ENCODE results near the gene DLG5.

DNA sequence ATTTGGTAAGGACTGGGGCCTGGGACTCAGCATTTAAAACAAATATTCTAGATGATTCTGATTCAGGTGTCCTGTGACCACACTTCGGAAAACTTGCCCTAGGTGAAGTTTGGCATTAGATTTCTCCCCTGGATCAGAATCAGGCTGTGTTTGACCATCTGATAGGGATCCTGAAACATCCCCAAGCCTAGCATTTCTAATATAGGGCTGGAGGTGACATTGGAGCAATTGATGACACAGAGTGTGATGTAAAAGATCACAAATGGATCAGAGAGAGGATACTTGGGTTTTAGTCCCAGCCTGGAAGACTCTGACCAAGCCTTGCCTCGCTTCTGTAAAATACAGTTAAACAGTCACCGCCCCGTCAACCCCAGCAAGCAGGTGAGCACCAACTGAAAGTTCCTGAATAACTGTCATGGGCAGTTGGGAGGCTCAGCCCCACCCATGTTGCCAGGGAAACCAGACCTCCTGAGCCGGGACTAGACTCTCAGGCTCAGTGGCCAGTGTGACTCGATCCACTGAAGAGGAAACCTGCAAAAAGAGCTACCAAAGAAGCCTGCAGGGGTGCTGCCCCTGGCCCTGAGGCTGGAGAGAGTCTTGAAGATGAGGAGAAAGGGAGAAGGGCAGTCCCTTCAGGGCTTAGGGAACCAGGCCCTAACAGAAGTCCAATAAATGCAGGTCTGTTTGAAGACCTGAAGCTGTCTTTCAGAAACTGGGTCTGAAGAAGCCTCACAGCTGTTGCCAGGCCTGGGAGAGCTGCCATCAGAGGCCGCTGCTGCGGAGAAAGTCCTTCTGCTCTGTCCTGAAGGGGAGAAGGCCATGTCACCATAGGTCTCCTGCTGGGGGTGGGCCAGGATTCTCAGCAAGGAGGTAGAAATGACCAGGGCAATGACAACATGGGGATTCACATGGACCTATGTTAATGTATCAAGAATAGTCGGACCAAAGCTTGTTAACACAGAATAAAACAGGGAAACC, 162.8 kb downstream of the DLG5 start:
- no peak for TF ChIP-seq EZH2phosphoT487 (IDR thresholded peaks at IDR 0.05)
- TF ChIP-seq, protein P1, sequence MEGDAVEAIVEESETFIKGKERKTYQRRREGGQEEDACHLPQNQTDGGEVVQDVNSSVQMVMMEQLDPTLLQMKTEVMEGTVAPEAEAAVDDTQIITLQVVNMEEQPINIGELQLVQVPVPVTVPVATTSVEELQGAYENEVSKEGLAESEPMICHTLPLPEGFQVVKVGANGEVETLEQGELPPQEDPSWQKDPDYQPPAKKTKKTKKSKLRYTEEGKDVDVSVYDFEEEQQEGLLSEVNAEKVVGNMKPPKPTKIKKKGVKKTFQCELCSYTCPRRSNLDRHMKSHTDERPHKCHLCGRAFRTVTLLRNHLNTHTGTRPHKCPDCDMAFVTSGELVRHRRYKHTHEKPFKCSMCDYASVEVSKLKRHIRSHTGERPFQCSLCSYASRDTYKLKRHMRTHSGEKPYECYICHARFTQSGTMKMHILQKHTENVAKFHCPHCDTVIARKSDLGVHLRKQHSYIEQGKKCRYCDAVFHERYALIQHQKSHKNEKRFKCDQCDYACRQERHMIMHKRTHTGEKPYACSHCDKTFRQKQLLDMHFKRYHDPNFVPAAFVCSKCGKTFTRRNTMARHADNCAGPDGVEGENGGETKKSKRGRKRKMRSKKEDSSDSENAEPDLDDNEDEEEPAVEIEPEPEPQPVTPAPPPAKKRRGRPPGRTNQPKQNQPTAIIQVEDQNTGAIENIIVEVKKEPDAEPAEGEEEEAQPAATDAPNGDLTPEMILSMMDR (IDR thresholded peaks at IDR 0.05), result no peak
